ENCODE results near the gene RASIP1. TPM values are rescaled to one million over a fixed set of nuclear protein-coding genes. Genes with fewer than 3 reads are reported as not detected.

RASIP1 gene
- total and polyA plus RNA-seq, 11 donors: 10.0 to 28.1 (median 15.3) TPM

DNA sequence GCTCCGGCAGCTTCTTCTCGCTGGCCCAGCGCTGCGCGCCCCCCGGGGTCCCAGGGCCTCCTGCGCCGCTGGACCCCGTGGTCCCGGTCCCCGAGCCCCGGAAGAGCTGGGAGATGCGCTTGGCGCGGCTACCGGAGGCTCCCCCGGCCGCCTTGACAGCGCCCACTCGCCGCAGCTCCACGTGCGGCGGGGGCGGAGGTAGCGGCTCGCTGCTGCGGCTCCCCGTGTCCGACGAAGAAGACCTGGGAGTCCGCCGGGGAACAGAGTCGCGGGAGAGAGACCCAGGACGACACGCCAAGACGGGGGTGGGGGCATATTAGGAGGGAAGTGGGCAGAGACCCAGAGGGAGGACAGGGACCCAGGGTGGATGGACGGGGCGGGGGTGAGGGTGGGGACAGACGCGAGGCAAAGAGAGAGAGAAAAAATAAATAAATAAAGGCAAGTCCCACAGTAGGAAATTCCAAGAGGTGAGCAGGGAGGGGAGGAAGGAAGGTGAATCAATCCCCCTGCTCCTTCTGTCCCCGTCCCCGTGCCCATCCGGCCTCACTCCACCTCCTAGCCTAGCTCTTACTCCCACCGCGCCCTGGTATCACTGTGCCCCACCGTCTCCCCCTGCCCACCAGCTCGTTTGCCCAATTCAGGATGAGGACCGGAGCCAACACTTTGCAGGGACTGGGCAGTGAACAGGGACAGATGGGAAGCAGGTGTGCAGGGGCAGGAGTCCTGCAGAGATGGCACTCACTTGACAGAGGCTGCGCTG, 826 bp downstream of the RASIP1 start:
- H3K4me3 ChIP-seq: peak overlapping the region; percentile 30 to 95 (median 70)
- no peak for ATAC-seq

DNA sequence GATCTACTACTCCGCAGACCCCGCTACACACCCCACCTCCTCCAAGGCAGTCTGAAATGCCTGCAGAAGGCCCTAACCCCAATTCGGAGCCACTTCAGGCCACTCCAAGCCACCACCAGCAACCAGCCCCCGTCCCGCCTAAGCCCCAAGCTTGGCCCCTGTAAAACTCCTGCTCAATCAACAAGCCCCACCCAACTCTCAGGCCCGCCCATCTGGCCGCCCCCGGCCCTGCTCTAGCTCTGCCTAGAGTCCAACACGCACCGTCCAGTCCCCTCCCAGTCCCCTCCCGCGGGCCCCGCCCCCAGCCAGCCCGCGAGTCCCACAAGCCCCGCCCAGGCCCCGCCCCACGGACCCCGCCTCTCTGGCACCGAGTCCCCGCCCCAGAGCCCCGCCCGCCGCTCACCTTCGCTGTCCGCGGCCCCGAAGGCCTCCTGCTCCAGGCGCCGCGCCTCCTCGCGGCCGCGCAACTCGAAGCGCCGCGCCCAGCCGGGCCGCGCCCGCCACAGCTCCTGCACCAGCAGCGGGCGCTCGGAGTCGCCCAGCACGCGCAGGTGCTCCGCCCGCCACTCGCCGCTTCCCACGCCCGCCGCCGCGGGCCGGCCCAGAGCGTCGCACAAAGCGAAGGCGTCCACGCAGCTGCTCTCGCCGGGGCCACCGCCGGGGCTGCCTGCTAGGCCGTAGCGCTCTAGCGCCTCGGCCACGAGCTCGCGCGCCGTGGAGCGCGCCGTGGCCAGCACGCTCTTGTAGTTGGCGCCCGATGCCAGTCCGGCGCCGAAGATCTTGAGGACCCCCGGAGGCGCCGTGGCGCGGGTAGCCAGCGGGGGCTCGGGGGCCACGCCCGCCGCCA, 1.6 kb downstream of the RASIP1 start:
- peak overlapping the region; percentile 82 to 99 (median 90) for H3K27ac ChIP-seq
- intact Hi-C loops (cut with DNase I): loop anchor here in 8 of 10 donors (2.0 to 10.0 kb wide), 3 partner anchors 61 to 64 kb away; partner anchors contain the start of gene NTN5 (in 5 of the 8)
- TF ChIP-seq POLR2A (IDR thresholded peaks at IDR 0.05): peak in 1 of 2 donors; percentile 45
- TF ChIP-seq, protein P1, sequence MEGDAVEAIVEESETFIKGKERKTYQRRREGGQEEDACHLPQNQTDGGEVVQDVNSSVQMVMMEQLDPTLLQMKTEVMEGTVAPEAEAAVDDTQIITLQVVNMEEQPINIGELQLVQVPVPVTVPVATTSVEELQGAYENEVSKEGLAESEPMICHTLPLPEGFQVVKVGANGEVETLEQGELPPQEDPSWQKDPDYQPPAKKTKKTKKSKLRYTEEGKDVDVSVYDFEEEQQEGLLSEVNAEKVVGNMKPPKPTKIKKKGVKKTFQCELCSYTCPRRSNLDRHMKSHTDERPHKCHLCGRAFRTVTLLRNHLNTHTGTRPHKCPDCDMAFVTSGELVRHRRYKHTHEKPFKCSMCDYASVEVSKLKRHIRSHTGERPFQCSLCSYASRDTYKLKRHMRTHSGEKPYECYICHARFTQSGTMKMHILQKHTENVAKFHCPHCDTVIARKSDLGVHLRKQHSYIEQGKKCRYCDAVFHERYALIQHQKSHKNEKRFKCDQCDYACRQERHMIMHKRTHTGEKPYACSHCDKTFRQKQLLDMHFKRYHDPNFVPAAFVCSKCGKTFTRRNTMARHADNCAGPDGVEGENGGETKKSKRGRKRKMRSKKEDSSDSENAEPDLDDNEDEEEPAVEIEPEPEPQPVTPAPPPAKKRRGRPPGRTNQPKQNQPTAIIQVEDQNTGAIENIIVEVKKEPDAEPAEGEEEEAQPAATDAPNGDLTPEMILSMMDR (IDR thresholded peaks at IDR 0.05): peak in 10 of 12 donors; percentile 24 to 66 (median 44)
- peaks cover 0 to 34% (median 15%) of the 10 kb centered on the region in 12 donors for H3K4me1 ChIP-seq
- peaks cover 0 to 11% (median 0%) of the 10 kb centered on the region in 9 donors for H3K27me3 ChIP-seq
- ATAC-seq (peak; percentile 78 to 91 (median 84)), DNase-seq (peak; percentile 95 to 98 (median 96))
- peak overlapping the region; percentile 30 to 95 (median 70) for H3K4me3 ChIP-seq
- 2 to 15% (median 3%) methylated on average over 6 to 96 of the region's 96 CpGs for WGBS, 4 donors
- no peaks in the 10 kb centered on the region for H3K9me3 ChIP-seq
- H3K36me3 ChIP-seq: peaks cover 0 to 15% (median 0%) of the 10 kb centered on the region in 9 donors

More for the DNA sequence above, 826 bp downstream of the RASIP1 start:
- intact Hi-C loops (cut with DNase I): loop anchor here in 8 of 10 donors (2.0 to 10.0 kb wide), 3 partner anchors 62 to 65 kb away; partner anchors contain the start of gene NTN5 (in 5 of the 8)
- Histone ChIP-seq H3K4me1 (peaks cover 0 to 34% (median 15%) of the 10 kb centered on the region in 12 donors), H3K27ac (peak overlapping the region; percentile 82 to 99 (median 90)), H3K27me3 (peaks cover 0 to 11% (median 0%) of the 10 kb centered on the region in 9 donors), H3K36me3 (peaks cover 0 to 10% (median 0%) of the 10 kb centered on the region in 9 donors), H3K9me3 (no peaks in the 10 kb centered on the region)
- DNase-seq: peak in 3 of 5 donors; percentile 22 to 65 (median 34)
- TF ChIP-seq, protein P1 (IDR thresholded peaks at IDR 0.05): no peak
- TF ChIP-seq POLR2A (IDR thresholded peaks at IDR 0.05): no peak
- WGBS, 4 donors: 8 to 24% (median 13%) methylated on average over 20 to 51 of the region's 51 CpGs

DNA sequence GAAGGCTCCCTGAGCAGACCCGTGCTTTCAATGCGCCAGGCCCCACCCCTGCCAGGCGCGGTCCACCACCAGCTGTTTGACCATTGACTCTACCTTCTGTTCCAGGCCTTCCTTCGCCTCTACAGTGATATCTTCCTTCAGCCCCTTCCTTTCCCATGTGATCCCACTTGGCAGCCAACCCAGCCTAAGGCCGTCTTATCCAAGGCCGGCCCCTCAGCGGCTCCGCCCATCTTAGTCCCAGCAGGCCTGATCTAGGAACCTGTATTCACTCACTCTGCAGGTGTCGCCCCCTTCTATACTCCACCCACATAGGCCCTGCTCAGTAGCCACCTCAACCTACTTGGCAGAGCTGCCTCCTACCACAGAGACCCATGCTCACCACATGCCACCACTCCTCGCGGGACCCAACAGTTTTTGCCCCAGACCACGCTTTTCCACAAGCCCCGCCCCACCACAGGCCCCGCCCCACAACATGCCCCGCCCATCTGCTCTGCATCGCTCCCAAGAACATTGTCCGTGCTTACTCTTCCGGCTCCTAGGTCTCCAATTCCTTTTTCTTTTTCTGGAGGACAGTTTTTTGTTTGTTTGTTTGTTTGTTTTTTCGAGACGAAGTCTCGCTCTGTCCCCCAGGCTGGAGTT, 2.9 kb downstream of the RASIP1 start:
- peak in 2 of 4 donors; percentile 1 to 6 for ATAC-seq
- Histone ChIP-seq H3K9me3 (no peaks in the 10 kb centered on the region), H3K4me3 (peak overlapping the region in 10 of 12 donors; percentile 60 to 95 (median 74)), H3K27ac (peak overlapping the region in 1 of 12 donors; percentile 64), H3K27me3 (peaks cover 0 to 11% (median 0%) of the 10 kb centered on the region in 9 donors), H3K4me1 (peaks cover 0 to 34% (median 15%) of the 10 kb centered on the region in 12 donors), H3K36me3 (peaks cover 0 to 28% (median 8%) of the 10 kb centered on the region in 9 donors)
- DNase-seq: peak in 4 of 5 donors; percentile 45 to 58 (median 54)
- intact Hi-C loops (cut with DNase I): loop anchor here in 6 of 10 donors (5.0 to 10.0 kb wide), 2 partner anchors 60 to 63 kb away; partner anchors contain the start of gene NTN5 (in 5 of the 6)
- TF ChIP-seq, protein P1 (IDR thresholded peaks at IDR 0.05): no peak
- no peak for TF ChIP-seq POLR2A (IDR thresholded peaks at IDR 0.05)
- WGBS, 4 donors: 51 to 60% (median 54%) methylated on average over 22 of the region's 22 CpGs

Measured in heart left ventricle (tissue), 16 donors.